B cell (primary cell): ENCODE data around the gene PRRG4. TPM values are rescaled to one million over a fixed set of nuclear protein-coding genes. Genes with fewer than 3 reads are reported as not detected.

Experiments used
- ATAC-seq: fragments of 200-7000 bp; cut with Tn5 transposase; one replicate; pipeline ENCODE4 v1.10.0; 2021; ENCODE audit warnings: low read depth, mild to moderate bottlenecking, moderate number of reproducible peaks, moderate library complexity
- CTCF ChIA-PET: fragments of 350-600 bp; sonication (Branson Sonifier 250); formaldehyde crosslinking; loops from one replicate; lab custom pipeline; 2021; ENCODE audit warnings: antibody characterized with exemption, inconsistent platforms; lab: Charles Lee
- POLR2A ChIA-PET: fragments of 350-600 bp; sonication (Branson Sonifier 250); formaldehyde crosslinking; loops from one replicate; lab custom pipeline; 2021; ENCODE audit warnings: antibody characterized with exemption; lab: Charles Lee
- DNase-seq: peaks from one replicate; pipeline ENCODE4 v3.0.0; 2013
- H2AFZ ChIP-seq: 2 replicates; pipeline ENCODE4 v1.6.1; 2012; ENCODE audit warnings: mild to moderate bottlenecking, low read depth, low read length; ENCODE audit not compliant: insufficient read depth, poor library complexity, severe bottlenecking
- H3K27ac ChIP-seq, 2 donors: 1 replicate in 1 of 2; 2 replicates in 1 of 2; pipeline ENCODE4 v1.5.1; 2012 to 2013; ENCODE audit warnings: low read length in 2 of 2, mild to moderate bottlenecking in 2 of 2, moderate library complexity in 1 of 2
- H3K27me3 ChIP-seq, 4 experiments: fragments of 200-600 bp in 1 of 4; sonication (generic) in 1 of 4; replicated peaks in 1 of 4; 1 replicate in 2 of 4; 2 replicates in 2 of 4; pipeline versions ENCODE4 v1.6.1 to v1.7.0; 2013 to 2016; ENCODE audit warnings: low read length in 3 of 4, mild to moderate bottlenecking in 2 of 4, mixed read lengths in 1 of 4, moderate library complexity in 1 of 4; ENCODE audit not compliant: insufficient read depth in 4 of 4, control insufficient read depth in 3 of 4; ENCODE audit errors: control extremely low read depth in 1 of 4
- H3K36me3 ChIP-seq, 2 experiments: replicated peaks in 1 of 2; 1 replicate in 1 of 2; 2 replicates in 1 of 2; pipeline versions ENCODE4 v1.6.1 to v1.7.1; 2013; ENCODE audit warnings: low read length in 1 of 2; ENCODE audit not compliant: insufficient read depth in 2 of 2, control insufficient read depth in 1 of 2; ENCODE audit errors: control extremely low read depth in 1 of 2, extremely low read depth in 1 of 2
- H3K4me1 ChIP-seq, 2 donors: fragments of 200-600 bp in 1 of 2; sonication (generic) in 1 of 2; 1 replicate in 1 of 2; 2 replicates in 1 of 2; pipeline versions ENCODE4 v1.5.1 to v1.6.1; 2013 to 2017; ENCODE audit warnings: low read length in 2 of 2; ENCODE audit not compliant: control insufficient read depth in 2 of 2, insufficient read depth in 2 of 2
- H3K4me2 ChIP-seq: replicated peaks from 2 replicates; pipeline ENCODE3; 2012; ENCODE audit warnings: mild to moderate bottlenecking, low read depth, low read length; ENCODE audit not compliant: poor library complexity, severe bottlenecking
- H3K4me3 ChIP-seq, 5 experiments: fragments of 200-600 bp in 1 of 5; sonication (generic) in 1 of 5; 1 replicate in 3 of 5; 2 replicates in 2 of 5; pipeline versions ENCODE4 v1.5.1 to v1.7.0; 2011 to 2016; ENCODE audit warnings: low read length in 4 of 5, mild to moderate bottlenecking in 4 of 5, low read depth in 2 of 5, control low read depth in 1 of 5, moderate library complexity in 1 of 5; ENCODE audit not compliant: insufficient read depth in 1 of 5; ENCODE audit errors: control extremely low read depth in 1 of 5, extremely low read depth in 1 of 5
- H3K79me2 ChIP-seq: fragments of 200-600 bp; sonication (generic); one replicate; pipeline ENCODE4 v1.6.0; 2016; ENCODE audit warnings: low read length; ENCODE audit not compliant: control insufficient read depth, insufficient read depth
- H3K9ac ChIP-seq: fragments of 200-600 bp; sonication (generic); 2 replicates; pipeline ENCODE4 v1.6.1; 2017; ENCODE audit warnings: mild to moderate bottlenecking, low read length, moderate library complexity
- H3K9me3 ChIP-seq, 3 donors: one replicate each; pipeline versions ENCODE4 v1.6.1 to v1.7.1; 2013; ENCODE audit warnings: low read length in 2 of 3; ENCODE audit not compliant: control insufficient read depth in 2 of 3, insufficient read depth in 1 of 3; ENCODE audit errors: control extremely low read depth in 1 of 3
- H4K20me1 ChIP-seq: 2 replicates; pipeline ENCODE4 v1.6.0; 2012; ENCODE audit warnings: mild to moderate bottlenecking, low read length; ENCODE audit not compliant: insufficient read depth, control insufficient read depth, poor library complexity, severe bottlenecking
- H3K27ac Mint-ChIP-seq: one replicate; pipeline ENCODE4 v1.8.0; 2021; ENCODE audit warnings: mixed read lengths
- H3K27me3 Mint-ChIP-seq: one replicate; pipeline ENCODE4 v1.8.0; 2021; ENCODE audit warnings: mixed read lengths
- H3K4me1 Mint-ChIP-seq: one replicate; pipeline ENCODE4 v1.8.0; 2021; ENCODE audit warnings: mixed read lengths
- H3K4me3 Mint-ChIP-seq: one replicate; pipeline ENCODE4 v1.8.0; 2021; ENCODE audit warnings: mixed read lengths
- H3K9me3 Mint-ChIP-seq: one replicate; pipeline ENCODE4 v1.8.0; 2022; ENCODE audit warnings: mixed read lengths; ENCODE audit not compliant: insufficient read depth
- CTCF ChIP-seq: fragments of 200-600 bp; IDR thresholded peaks from one replicate; pipeline ENCODE4 v1.8.0; 2022; ENCODE audit warnings: antibody characterized with exemption, mild to moderate bottlenecking
- EZH2 ChIP-seq: IDR thresholded peaks from 2 replicates; pipeline ENCODE4 v1.6.1; 2012; ENCODE audit warnings: borderline replicate concordance, low read depth, mild to moderate bottlenecking, moderate library complexity, low read length; ENCODE audit not compliant: insufficient read depth, poor library complexity, severe bottlenecking
- WGBS: methylation state at CpG from one replicate; pipeline ENCODE4 v1.1.5; 2013; ENCODE audit warnings: missing lambda C conversion rate; ENCODE audit not compliant: insufficient coverage; 5-methylcytosine and 5-hydroxymethylcytosine counted together
- intact Hi-C: fragments of 100-400 bp; cut with micrococcal nuclease; formaldehyde crosslinking; loops from one replicate; pipeline ENCODE4 v1.10.0; 2022
- polyA plus RNA-seq: library from polyadenylated mRNA; depleted of rRNA; stranded (reverse); fragments of >200 nt; gene quantifications from 2 replicates; pipeline ENCODE4 v1.2.3, GENCODE V29; 2012
- total RNA-seq, 2 donors: library from RNA; stranded (reverse); fragments of 120-200 nt in 1 of 2; gene quantifications; 1 replicate in 1 of 2; 2 replicates in 1 of 2; pipeline versions ENCODE4 v1.2.3 to v1.2.4, GENCODE V29; 2013 to 2022

The PRRG4 gene
- total and polyA plus RNA-seq, 2 donors (not counting 1 experiment from before 2014, with no cell fraction given) = 0.07 TPM; not detected in 1

GRCh38 chr11:32847511-32847910 is 17.8 kb downstream of the PRRG4 start:
- intact Hi-C loops = no loop called here
- TF ChIP-seq CTCF = no peak
- no peak for TF ChIP-seq EZH2
- Histone ChIP-seq H3K4me3 (no peak overlapping the region), H4K20me1 (no peaks in the 10 kb centered on the region), H3K36me3 (no peaks in the 10 kb centered on the region), H2AFZ (no peak overlapping the region), H3K27me3 (no peaks in the 10 kb centered on the region), H3K27ac (no peak overlapping the region), H3K79me2 (no peaks in the 10 kb centered on the region), H3K4me2 (no peak overlapping the region), H3K9me3 (no peaks in the 10 kb centered on the region), H3K9ac (no peak overlapping the region), H3K4me1 (no peaks in the 10 kb centered on the region)
- peaks cover 3% of the 10 kb centered on the region for H3K4me1 Mint-ChIP-seq
- ChIA-PET POLR2A (no interaction called here), CTCF (no interaction called here)
- DNase-seq (no peak), ATAC-seq (no peak)
- no peaks in the 10 kb centered on the region for H3K9me3 Mint-ChIP-seq
- H3K27ac Mint-ChIP-seq = no peak overlapping the region
- H3K4me3 Mint-ChIP-seq = no peak overlapping the region
- no peaks in the 10 kb centered on the region for H3K27me3 Mint-ChIP-seq
- no CpG with 5 or more reads among the region's 2 CpGs for WGBS

GRCh38 chr11:32849761-32850160 is 20.0 kb downstream of the PRRG4 start:
- Histone ChIP-seq H3K9me3 (no peaks in the 10 kb centered on the region), H3K4me3 (no peak overlapping the region), H3K36me3 (no peaks in the 10 kb centered on the region), H3K4me1 (no peaks in the 10 kb centered on the region), H3K27ac (no peak overlapping the region), H4K20me1 (no peaks in the 10 kb centered on the region), H3K27me3 (no peaks in the 10 kb centered on the region), H3K4me2 (no peak overlapping the region), H3K9ac (no peak overlapping the region), H3K79me2 (no peaks in the 10 kb centered on the region), H2AFZ (peak overlapping the region; percentile 5)
- no peaks in the 10 kb centered on the region for H3K27me3 Mint-ChIP-seq
- no peak overlapping the region for H3K4me3 Mint-ChIP-seq
- no peaks in the 10 kb centered on the region for H3K9me3 Mint-ChIP-seq
- H3K4me1 Mint-ChIP-seq = peaks cover 3% of the 10 kb centered on the region
- TF ChIP-seq EZH2 (no peak), CTCF (no peak)
- 47% methylated on average over 1 of the region's 1 CpG for WGBS
- DNase-seq = no peak
- ATAC-seq = no peak
- no peak overlapping the region for H3K27ac Mint-ChIP-seq
- intact Hi-C loops = no loop called here
- POLR2A ChIA-PET = no interaction called here
- CTCF ChIA-PET = no interaction called here
